Tibial nerve (tissue), 3 donors: ENCODE results near the gene MTG2.

ENCODE experiments used
- POLR2A ChIP-seq, 2 donors: fragments of 450-650 bp; IDR thresholded peaks; one replicate each; pipeline ENCODE4 v1.6.1; 2017; ENCODE audit warnings: antibody characterized with exemption in 2 of 2, mild to moderate bottlenecking in 2 of 2, moderate library complexity in 2 of 2
- TF ChIP-seq, protein P1 (sequence below), 5 experiments: fragments of 200-600 bp in 3 of 5; fragments of 450-650 bp in 2 of 5; sonication (generic) in 3 of 5; IDR thresholded peaks; one replicate each; pipeline ENCODE4 v1.5.1; 2016 to 2019; ENCODE audit warnings: antibody characterized with exemption in 5 of 5, mild to moderate bottlenecking in 3 of 5, moderate library complexity in 2 of 5

DNA sequence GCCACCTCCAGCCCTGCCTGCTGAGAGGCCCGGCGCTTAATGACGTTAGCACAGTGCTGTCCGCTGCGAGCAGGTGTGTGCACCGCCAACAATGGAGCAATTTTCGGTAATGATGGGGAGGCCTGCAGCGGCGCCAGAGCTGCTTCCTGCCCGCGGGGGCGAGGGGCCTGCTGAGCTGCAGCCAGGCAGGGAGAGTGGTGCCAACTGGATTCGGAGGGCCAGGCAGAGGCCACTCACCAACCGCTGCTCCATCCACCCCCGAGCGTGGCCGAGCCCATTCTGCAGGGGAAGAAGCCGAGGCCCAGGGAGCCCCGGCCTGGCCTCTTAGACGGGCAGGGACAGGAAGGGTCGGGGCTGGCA lies 27.6 kb downstream of the MTG2 start:
- TF ChIP-seq, protein P1, sequence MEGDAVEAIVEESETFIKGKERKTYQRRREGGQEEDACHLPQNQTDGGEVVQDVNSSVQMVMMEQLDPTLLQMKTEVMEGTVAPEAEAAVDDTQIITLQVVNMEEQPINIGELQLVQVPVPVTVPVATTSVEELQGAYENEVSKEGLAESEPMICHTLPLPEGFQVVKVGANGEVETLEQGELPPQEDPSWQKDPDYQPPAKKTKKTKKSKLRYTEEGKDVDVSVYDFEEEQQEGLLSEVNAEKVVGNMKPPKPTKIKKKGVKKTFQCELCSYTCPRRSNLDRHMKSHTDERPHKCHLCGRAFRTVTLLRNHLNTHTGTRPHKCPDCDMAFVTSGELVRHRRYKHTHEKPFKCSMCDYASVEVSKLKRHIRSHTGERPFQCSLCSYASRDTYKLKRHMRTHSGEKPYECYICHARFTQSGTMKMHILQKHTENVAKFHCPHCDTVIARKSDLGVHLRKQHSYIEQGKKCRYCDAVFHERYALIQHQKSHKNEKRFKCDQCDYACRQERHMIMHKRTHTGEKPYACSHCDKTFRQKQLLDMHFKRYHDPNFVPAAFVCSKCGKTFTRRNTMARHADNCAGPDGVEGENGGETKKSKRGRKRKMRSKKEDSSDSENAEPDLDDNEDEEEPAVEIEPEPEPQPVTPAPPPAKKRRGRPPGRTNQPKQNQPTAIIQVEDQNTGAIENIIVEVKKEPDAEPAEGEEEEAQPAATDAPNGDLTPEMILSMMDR (IDR thresholded peaks at IDR 0.05), result no peak
- no peak for TF ChIP-seq POLR2A (IDR thresholded peaks at IDR 0.05)
